Metanephros (tissue), 1 donor: ENCODE results near the gene DSG2. TPM values are rescaled to one million over a fixed set of nuclear protein-coding genes. Genes with fewer than 3 reads are reported as not detected.

ENCODE experiments used
- total RNA-seq: library from RNA; depleted of rRNA; stranded (reverse); fragments of >200 nt; gene quantifications from one replicate; pipeline ENCODE4 v1.2.3, GENCODE V29; 2014

DSG2 gene
- total RNA-seq: 34.3 TPM

DNA sequence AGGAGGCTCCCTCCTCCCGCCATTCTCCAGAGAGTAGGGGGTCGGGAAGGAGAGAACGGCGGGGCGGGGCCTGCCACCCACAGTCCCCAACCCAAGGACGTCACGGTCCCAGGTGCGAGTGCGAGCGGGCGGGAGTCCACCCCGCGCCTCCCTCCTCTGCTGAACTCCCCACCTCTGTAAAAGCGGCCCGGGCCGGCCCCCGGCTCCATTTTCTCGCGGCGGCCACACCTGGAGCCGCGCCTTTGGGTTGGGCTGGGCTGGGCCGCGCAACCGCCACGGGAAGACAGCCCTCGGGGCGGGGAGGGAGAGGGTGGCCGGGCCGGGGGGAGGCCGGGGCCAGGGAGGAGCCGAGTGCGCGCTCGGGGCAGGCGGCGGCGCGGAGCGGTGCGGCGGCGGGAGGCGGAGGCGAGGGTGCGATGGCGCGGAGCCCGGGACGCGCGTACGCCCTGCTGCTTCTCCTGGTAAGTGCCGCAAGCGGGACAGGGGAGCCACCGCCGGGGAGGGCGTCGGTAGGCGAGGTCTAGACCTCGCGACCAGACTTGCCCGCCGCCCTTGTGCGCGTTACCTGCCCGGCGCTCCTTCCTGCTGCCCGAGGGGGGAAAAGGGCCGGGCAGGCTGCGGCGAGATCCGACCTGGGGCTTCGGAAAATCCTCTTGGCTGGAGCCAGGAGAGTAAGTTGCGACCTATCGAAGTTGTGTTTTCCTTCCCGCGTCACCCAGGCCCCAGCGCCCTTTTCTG lies at the start of gene DSG2:
Gene DSG2 (plus strand): TSS at position 342 of the 738 bp plus-strand sequence. CDS start 75 bp downstream, at position 417.

DNA sequence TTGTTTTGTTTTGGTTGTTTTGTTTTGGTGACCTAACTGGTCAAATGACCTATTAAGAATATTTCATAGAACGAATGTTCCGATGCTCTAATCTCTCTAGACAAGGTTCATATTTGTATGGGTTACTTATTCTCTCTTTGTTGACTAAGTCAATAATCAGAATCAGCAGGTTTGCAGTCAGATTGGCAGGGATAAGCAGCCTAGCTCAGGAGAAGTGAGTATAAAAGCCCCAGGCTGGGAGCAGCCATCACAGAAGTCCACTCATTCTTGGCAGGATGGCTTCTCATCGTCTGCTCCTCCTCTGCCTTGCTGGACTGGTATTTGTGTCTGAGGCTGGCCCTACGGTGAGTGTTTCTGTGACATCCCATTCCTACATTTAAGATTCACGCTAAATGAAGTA lies 93.7 kb downstream of the DSG2 start, which contains the start of gene TTR:
Gene TTR (plus strand): TSS at position 250 of the 400 bp plus-strand sequence. CDS start 26 bp downstream, at position 276.

Other genes with a start within 250 kb of the DSG2 start
- gene DSG1, start 180.0 kb upstream of the DSG2 start, total RNA-seq: 0.06 TPM
- not detected for gene DSG4, start 121.4 kb upstream of the DSG2 start, total RNA-seq
- not detected for gene DSG3, start 50.4 kb upstream of the DSG2 start, total RNA-seq
- gene TTR, start 93.7 kb downstream of the DSG2 start, total RNA-seq: 0.35 TPM
- 5.7 TPM for gene B4GALT6, start 186.4 kb downstream of the DSG2 start, total RNA-seq